ENCODE measurements around the gene SCARB1. TPM values are rescaled to one million over a fixed set of nuclear protein-coding genes. Genes with fewer than 3 reads are reported as not detected.

The SCARB1 gene
- total and polyA plus RNA-seq, 9 of the 15 experiments (the other 6 are each of a cell fraction or from before 2014, with no cell fraction given) = 0.56 to 157 (median 52.8) TPM

- TF ChIP-seq IRF9 (tag; IDR thresholded peaks at IDR 0.05) (no peak), MCM7 (IDR thresholded peaks at IDR 0.05) (no peak)
Observed at GRCh38 chr12:124757329-124757728, 106.3 kb downstream of the SCARB1 start (continued).

- no peak overlapping the region for H3K27ac ChIP-seq (ENCODE audit: extremely low read depth, low read depth, low read length)
- H3K4me3 ChIP-seq = no peak overlapping the region
- peaks cover 10% of the 10 kb centered on the region for H3K9me3 ChIP-seq (replicated peaks; ENCODE audit: control insufficient read depth, insufficient read depth, low read depth, low read length)
- in situ Hi-C loops (cut with MboI) (no loop called here), intact Hi-C loops (cut with micrococcal nuclease) (no loop called here)
- no peak for TF ChIP-seq MECOM (CRISPR knock-in tag; IDR thresholded peaks at IDR 0.05)
- no peak for TF ChIP-seq ATF2 (CRISPR knock-in tag; IDR thresholded peaks at IDR 0.05)
- no peak for TF ChIP-seq RAD51 (IDR thresholded peaks at IDR 0.05; ENCODE audit: borderline replicate concordance, low read depth)
- TF ChIP-seq ZNF146 (CRISPR knock-in tag; IDR thresholded peaks at IDR 0.05; ENCODE audit: unreplicated experiment) = peak; percentile 1
- TF ChIP-seq ZNF780A (CRISPR knock-in tag; IDR thresholded peaks at IDR 0.05) = no peak
- no peak for TF ChIP-seq PHTF2 (CRISPR knock-in tag; IDR thresholded peaks at IDR 0.05)
- TF ChIP-seq ZNF395 (CRISPR knock-in tag; IDR thresholded peaks at IDR 0.05) = no peak
- TF ChIP-seq, protein P1, sequence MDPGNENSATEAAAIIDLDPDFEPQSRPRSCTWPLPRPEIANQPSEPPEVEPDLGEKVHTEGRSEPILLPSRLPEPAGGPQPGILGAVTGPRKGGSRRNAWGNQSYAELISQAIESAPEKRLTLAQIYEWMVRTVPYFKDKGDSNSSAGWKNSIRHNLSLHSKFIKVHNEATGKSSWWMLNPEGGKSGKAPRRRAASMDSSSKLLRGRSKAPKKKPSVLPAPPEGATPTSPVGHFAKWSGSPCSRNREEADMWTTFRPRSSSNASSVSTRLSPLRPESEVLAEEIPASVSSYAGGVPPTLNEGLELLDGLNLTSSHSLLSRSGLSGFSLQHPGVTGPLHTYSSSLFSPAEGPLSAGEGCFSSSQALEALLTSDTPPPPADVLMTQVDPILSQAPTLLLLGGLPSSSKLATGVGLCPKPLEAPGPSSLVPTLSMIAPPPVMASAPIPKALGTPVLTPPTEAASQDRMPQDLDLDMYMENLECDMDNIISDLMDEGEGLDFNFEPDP (CRISPR knock-in tag; IDR thresholded peaks at IDR 0.05) = no peak
- TF ChIP-seq SPI1 (IDR thresholded peaks at IDR 0.05; ENCODE audit: borderline replicate concordance, low read depth, low read length) = 0 out of 2 replicates have a peak, but pooled peaks have one; percentile 12
- no peak for TF ChIP-seq TBL1XR1 (IDR thresholded peaks at IDR 0.05; ENCODE audit: low read length in 2 of 2)
- no peak for TF ChIP-seq UBTF (IDR thresholded peaks at IDR 0.05; ENCODE audit: borderline replicate concordance in 1 of 2, low read depth in 2 of 2, low read length in 2 of 2)
- POLR2A ChIA-PET = interaction anchor here (0.8 kb wide), 1 partner anchor 10 kb away, joined by 4 read pairs; no protein-coding TSS in a partner anchor
- no peak for FAIRE-seq
- 6% methylated on average over 3 of the region's 3 CpGs for WGBS (ENCODE audit: insufficient coverage, low coverage, missing lambda C conversion rate)
- no peaks in the 10 kb centered on the region for H3K9me1 ChIP-seq (ENCODE audit: control insufficient read depth, insufficient read depth, low read length)
- DNase-seq (ENCODE audit: extremely low read depth in 1 of 4, low spot score in 3 of 4) = no peak
- BruUV-seq (replicated peaks) = no TSS peak
- no peak overlapping the region for H3K9ac ChIP-seq (ENCODE audit: insufficient read depth in 1 of 2, low read depth in 2 of 2, low read length in 2 of 2)
- CTCF ChIA-PET (ENCODE audit: low intra/inter-chr PET ratio) = no interaction called here
- no peaks in the 10 kb centered on the region for H3K36me3 ChIP-seq (ENCODE audit: control insufficient read depth, insufficient read depth, low read length)
- peaks cover 0 to 14% of the 10 kb centered on the region in 2 experiments; a peak in 1 of 5 replicates for H3K4me1 ChIP-seq (replicated peaks in 1 of 2; ENCODE audit: control insufficient read depth in 2 of 2, insufficient read depth in 2 of 2, low read length in 2 of 2)
- no peaks in the 10 kb centered on the region for H3K79me2 ChIP-seq (ENCODE audit: control insufficient read depth, insufficient read depth, low read length)
- no peak overlapping the region for H3K4me2 ChIP-seq (ENCODE audit: insufficient read depth, low read length)
- H4K20me1 ChIP-seq (replicated peaks; ENCODE audit: control insufficient read depth, insufficient read depth, low read length) = no peaks in the 10 kb centered on the region; the same call in 1 of the 2 replicates
- no peak for ATAC-seq
- H3K27me3 ChIP-seq (ENCODE audit: control insufficient read depth in 2 of 2, insufficient read depth in 2 of 2, low read length in 2 of 2) = peaks cover 59 to 91% of the 10 kb centered on the region in 2 experiments
- no peak overlapping the region for H2AFZ ChIP-seq (ENCODE audit: low read depth, low read length)
Observed at GRCh38 chr12:124756760-124757159, 106.9 kb downstream of the SCARB1 start.
